GM12878 (cell line): ENCODE measurements around the gene PCCA. TPM values are rescaled to one million over a fixed set of nuclear protein-coding genes. Genes with fewer than 3 reads are reported as not detected.

Experiments used
- ATAC-seq: fragments of 200-7000 bp; cut with Tn5 transposase; 3 replicates; pipeline ENCODE4 v1.9.1; 2020; ENCODE audit warnings: mild to moderate bottlenecking, moderate library complexity
- BruUV-seq: library from RNA; stranded (reverse); fragments of 400-500 nt; replicated peaks from 2 replicates; lab custom pipeline; 2021; lab: Mats Ljungman, UMichigan
- CTCF ChIA-PET: fragments of 300-600 bp; sonication (Branson Sonifier 250); formaldehyde crosslinking; extraction: SDS; loops from one replicate; lab custom pipeline; 2021; ENCODE audit warnings: inconsistent platforms; lab: Yijun Ruan, JAX
- POLR2A ChIA-PET: fragments of 350-600 bp; formaldehyde crosslinking; extraction: SDS; loops from one replicate; lab custom pipeline; 2021; ENCODE audit warnings: inconsistent platforms; lab: Charles Lee
- RAD21 ChIA-PET: fragments of 300-600 bp; sonication (Branson Sonifier 250); formaldehyde crosslinking; loops from one replicate; lab custom pipeline; 2023; ENCODE audit warnings: antibody characterized with exemption; ENCODE audit not compliant: unreplicated experiment; lab: Charles Lee
- SMC1A ChIA-PET: fragments of 300-600 bp; sonication (Branson Sonifier 250); formaldehyde crosslinking; loops from one replicate; lab custom pipeline; 2023; ENCODE audit not compliant: unreplicated experiment, uncharacterized antibody; lab: Charles Lee
- DNase-seq: peaks from one replicate; pipeline ENCODE4 v3.0.0-alpha.2; 2011; ENCODE audit warnings: low read depth, low spot score
- FAIRE-seq: peaks from 3 replicates; lab custom pipeline; 2011; peaks lifted over from hg19 to GRCh38; lab: Jason Lieb, UNC
- H2AFZ ChIP-seq: 2 replicates; pipeline ENCODE4 v1.6.0; 2011; ENCODE audit warnings: low read depth, low read length, control low read depth; ENCODE audit not compliant: control insufficient read depth
- H3K27ac ChIP-seq: 2 replicates; pipeline ENCODE4 v1.5.1; 2011; ENCODE audit warnings: control low read depth; ENCODE audit not compliant: control insufficient read depth, insufficient read depth
- H3K27me3 ChIP-seq, 2 experiments: replicated peaks in 1 of 2; 2 replicates each; pipeline versions ENCODE4 v1.6.0 to v1.6.1; 2011; ENCODE audit warnings: low read length in 1 of 2; ENCODE audit not compliant: control insufficient read depth in 2 of 2, insufficient read depth in 2 of 2
- H3K36me3 ChIP-seq, 2 experiments: 2 replicates each; pipeline ENCODE4 v1.5.1; 2011; ENCODE audit warnings: low read length in 1 of 2; ENCODE audit not compliant: control insufficient read depth in 2 of 2, insufficient read depth in 2 of 2
- H3K4me1 ChIP-seq: 2 replicates; pipeline ENCODE4 v1.6.1; 2011; ENCODE audit warnings: mild to moderate bottlenecking, low read length, moderate library complexity, mixed read lengths; ENCODE audit not compliant: control insufficient read depth, insufficient read depth
- H3K4me2 ChIP-seq: 2 replicates; pipeline ENCODE4 v1.6.0; 2011; ENCODE audit warnings: control low read depth; ENCODE audit not compliant: control insufficient read depth, insufficient read depth
- H3K4me3 ChIP-seq: fragments of 200-600 bp; sonication (generic); 2 replicates; pipeline ENCODE4 v1.5.1; 2016
- H3K79me2 ChIP-seq: 2 replicates; pipeline ENCODE4 v1.6.0; 2011; ENCODE audit warnings: low read length; ENCODE audit not compliant: control insufficient read depth, insufficient read depth
- H3K9ac ChIP-seq: 2 replicates; pipeline ENCODE4 v1.8.0; 2011; ENCODE audit warnings: low read length, control low read depth, mixed read lengths; ENCODE audit not compliant: control insufficient read depth, insufficient read depth
- H3K9me3 ChIP-seq: replicated peaks from 3 replicates; pipeline ENCODE4 v1.5.1; 2011; ENCODE audit warnings: mild to moderate bottlenecking, low read length; ENCODE audit not compliant: control insufficient read depth, insufficient read depth
- H4K20me1 ChIP-seq: 2 replicates; pipeline ENCODE4 v1.6.0; 2011; ENCODE audit not compliant: control insufficient read depth, insufficient read depth
- EED ChIP-seq: sonication (generic); IDR thresholded peaks from 2 replicates; pipeline ENCODE4 v1.6.1; 2016; ENCODE audit warnings: antibody characterized with exemption, low read depth
- GABPA ChIP-seq: IDR thresholded peaks from 2 replicates; pipeline ENCODE4 v1.6.1; 2014; ENCODE audit warnings: antibody characterized with exemption, low read depth, mild to moderate bottlenecking, inconsistent platforms
- MEF2B ChIP-seq: fragments of 450-650 bp; IDR thresholded peaks from 2 replicates; pipeline ENCODE4 v1.6.1; 2018; ENCODE audit warnings: mild to moderate bottlenecking, moderate library complexity; ENCODE audit not compliant: partially characterized antibody, poor library complexity, severe bottlenecking
- PAX8 ChIP-seq: fragments of 450-650 bp; IDR thresholded peaks from 2 replicates; pipeline ENCODE4 v1.6.1; 2017; ENCODE audit warnings: mild to moderate bottlenecking, moderate library complexity
- RAD21 ChIP-seq: IDR thresholded peaks from 2 replicates; pipeline ENCODE4 v1.6.1; 2011; ENCODE audit warnings: mild to moderate bottlenecking, low read depth, low read length, moderate library complexity; ENCODE audit not compliant: insufficient read depth
- SPI1 ChIP-seq: IDR thresholded peaks from 2 replicates; pipeline ENCODE4 v1.6.1; 2011; ENCODE audit warnings: low read depth, mild to moderate bottlenecking, low read length, moderate library complexity, borderline replicate concordance; ENCODE audit not compliant: insufficient read depth
- SREBF1 ChIP-seq: IDR thresholded peaks from 2 replicates; pipeline ENCODE4 v1.6.1; 2012; ENCODE audit warnings: mild to moderate bottlenecking, low read length
- WGBS: methylation state at CpG from one replicate; pipeline ENCODE4 v1.1.6; 2016; ENCODE audit warnings: low lambda C conversion rate; ENCODE audit not compliant: insufficient replicate concordance, insufficient coverage; ENCODE audit errors: missing lambda C conversion rate; 5-methylcytosine and 5-hydroxymethylcytosine counted together
- in situ Hi-C: fragments of 300-500 bp; cut with MboI; formaldehyde crosslinking; loops from 9 replicates; pipeline ENCODE4 v1.14.3; 2018; ENCODE audit warnings: mixed read lengths
- intact Hi-C: fragments of 100-400 bp; cut with micrococcal nuclease; formaldehyde crosslinking; loops from one replicate; pipeline ENCODE4 v1.14.2; 2022; ENCODE audit not compliant: unreplicated experiment
- polyA plus RNA-seq, 11 experiments: library from polyadenylated mRNA; depleted of rRNA in 4 of 11; unstranded in 6 of 11; stranded (reverse) in 5 of 11; fragments of >200 nt; fragmentation: Nextera tagmentation in 4 of 11; fragmentation: Illumina TruSeq in 1 of 11; extraction: Ambion mirVana in 4 of 11; extraction: Trizol in 1 of 11; gene quantifications; 1 replicate in 1 of 11; 2 replicates in 10 of 11; pipeline versions ENCODE4 v1.2.1 to v1.2.3, GENCODE V29; 2011 to 2016; ENCODE audit warnings: inconsistent platforms in 2 of 11, missing spikeins in 2 of 11, low read depth in 1 of 11
- total RNA-seq, 4 experiments: library from RNA; depleted of rRNA in 3 of 4; stranded (reverse); fragments of >200 nt in 3 of 4; fragmentation: Illumina TruSeq in 1 of 4; extraction: Trizol in 1 of 4; gene quantifications; 2 replicates each; pipeline versions ENCODE4 v1.2.1 to v1.2.3, GENCODE V29; 2013 to 2021
- TF ChIP-seq, protein P1 (sequence below): IDR thresholded peaks from 2 replicates; pipeline ENCODE4 v1.6.1; 2012; ENCODE audit warnings: improper control_type of control experiment, low read depth, low read length; ENCODE audit not compliant: insufficient replicate concordance

PCCA gene
- total and polyA plus RNA-seq, 10 of the 15 experiments (the other 5 are each of a cell fraction or from before 2014, with no cell fraction given), result 5.9 to 18.2 (median 12.4) TPM

- H3K79me2 ChIP-seq, result no peaks in the 10 kb centered on the region
- DNase-seq, result no peak
- no peaks in the 10 kb centered on the region for H4K20me1 ChIP-seq
- no peak overlapping the region for H3K4me3 ChIP-seq
- FAIRE-seq, result no peak
- H3K9me3 ChIP-seq, result no peaks in the 10 kb centered on the region
- H3K4me1 ChIP-seq, result no peaks in the 10 kb centered on the region
- intact Hi-C loops, result no loop called here
- TF ChIP-seq EED (no peak), SPI1 (no peak), MEF2B (no peak), RAD21 (no peak), GABPA (no peak), PAX8 (no peak), SREBF1 (no peak)
- TF ChIP-seq, protein P1, sequence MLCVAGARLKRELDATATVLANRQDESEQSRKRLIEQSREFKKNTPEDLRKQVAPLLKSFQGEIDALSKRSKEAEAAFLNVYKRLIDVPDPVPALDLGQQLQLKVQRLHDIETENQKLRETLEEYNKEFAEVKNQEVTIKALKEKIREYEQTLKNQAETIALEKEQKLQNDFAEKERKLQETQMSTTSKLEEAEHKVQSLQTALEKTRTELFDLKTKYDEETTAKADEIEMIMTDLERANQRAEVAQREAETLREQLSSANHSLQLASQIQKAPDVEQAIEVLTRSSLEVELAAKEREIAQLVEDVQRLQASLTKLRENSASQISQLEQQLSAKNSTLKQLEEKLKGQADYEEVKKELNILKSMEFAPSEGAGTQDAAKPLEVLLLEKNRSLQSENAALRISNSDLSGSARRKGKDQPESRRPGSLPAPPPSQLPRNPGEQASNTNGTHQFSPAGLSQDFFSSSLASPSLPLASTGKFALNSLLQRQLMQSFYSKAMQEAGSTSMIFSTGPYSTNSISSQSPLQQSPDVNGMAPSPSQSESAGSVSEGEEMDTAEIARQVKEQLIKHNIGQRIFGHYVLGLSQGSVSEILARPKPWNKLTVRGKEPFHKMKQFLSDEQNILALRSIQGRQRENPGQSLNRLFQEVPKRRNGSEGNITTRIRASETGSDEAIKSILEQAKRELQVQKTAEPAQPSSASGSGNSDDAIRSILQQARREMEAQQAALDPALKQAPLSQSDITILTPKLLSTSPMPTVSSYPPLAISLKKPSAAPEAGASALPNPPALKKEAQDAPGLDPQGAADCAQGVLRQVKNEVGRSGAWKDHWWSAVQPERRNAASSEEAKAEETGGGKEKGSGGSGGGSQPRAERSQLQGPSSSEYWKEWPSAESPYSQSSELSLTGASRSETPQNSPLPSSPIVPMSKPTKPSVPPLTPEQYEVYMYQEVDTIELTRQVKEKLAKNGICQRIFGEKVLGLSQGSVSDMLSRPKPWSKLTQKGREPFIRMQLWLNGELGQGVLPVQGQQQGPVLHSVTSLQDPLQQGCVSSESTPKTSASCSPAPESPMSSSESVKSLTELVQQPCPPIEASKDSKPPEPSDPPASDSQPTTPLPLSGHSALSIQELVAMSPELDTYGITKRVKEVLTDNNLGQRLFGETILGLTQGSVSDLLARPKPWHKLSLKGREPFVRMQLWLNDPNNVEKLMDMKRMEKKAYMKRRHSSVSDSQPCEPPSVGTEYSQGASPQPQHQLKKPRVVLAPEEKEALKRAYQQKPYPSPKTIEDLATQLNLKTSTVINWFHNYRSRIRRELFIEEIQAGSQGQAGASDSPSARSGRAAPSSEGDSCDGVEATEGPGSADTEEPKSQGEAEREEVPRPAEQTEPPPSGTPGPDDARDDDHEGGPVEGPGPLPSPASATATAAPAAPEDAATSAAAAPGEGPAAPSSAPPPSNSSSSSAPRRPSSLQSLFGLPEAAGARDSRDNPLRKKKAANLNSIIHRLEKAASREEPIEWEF, result no peak
- H3K36me3 ChIP-seq, result no peaks in the 10 kb centered on the region
- no peak overlapping the region for H3K9ac ChIP-seq
- SMC1A ChIA-PET, result interaction anchor here (1.4 kb wide), 1 partner anchor 10 kb away, joined by 3 read pairs; no protein-coding TSS in a partner anchor
- H2AFZ ChIP-seq, result no peak overlapping the region
- POLR2A ChIA-PET, result no interaction called here
- RAD21 ChIA-PET, result no interaction called here
- no peak overlapping the region for H3K27ac ChIP-seq
- CTCF ChIA-PET, result interaction anchor here (0.7 to 1.3 kb wide), 3 partner anchors 11 to 22 kb away, joined by 3 to 4 read pairs (median 3); no protein-coding TSS in a partner anchor
- no peak overlapping the region for H3K4me2 ChIP-seq
- no TSS peak for BruUV-seq
- WGBS, result 68% methylated on average over 2 of the region's 2 CpGs
- in situ Hi-C loops, result no loop called here
- ATAC-seq, result no peak
- H3K27me3 ChIP-seq, result no peaks in the 10 kb centered on the region
Measured at GRCh38 chr13:100291624-100292023, 202.7 kb downstream of the PCCA start.
